GM21360 (cell line): Measurements from ENCODE around the gene FAM149B1.
A peak's percentile ranks its signal among the peaks of the same experiment; 100 is the strongest.
"Not testable (repeated sequence)": the region's sequence is repeated elsewhere in the genome, so short reads cannot be mapped to it uniquely, and the experiment has no call there.

ENCODE experiments used
- ATAC-seq: cut with Tn5 transposase; IDR thresholded peaks from one replicate; pipeline ENCODE4 v1.9.1; 2021; ENCODE audit warnings: mild to moderate bottlenecking, moderate library complexity; ENCODE audit not compliant: unreplicated experiment

Gene FAM149B1

GRCh38 chr10:73232887-73233286, 65.0 kb downstream of the FAM149B1 start:
- ATAC-seq, result no peak

GRCh38 chr10:73233883-73234282, 66.0 kb downstream of the FAM149B1 start:
- no peak for ATAC-seq

- ATAC-seq, result no peak
Measured at GRCh38 chr10:73234695-73235094, 66.8 kb downstream of the FAM149B1 start.

GRCh38 chr10:73238990-73239566, 71.2 kb downstream of the FAM149B1 start:
- no peak for ATAC-seq

GRCh38 chr10:73239908-73240307, 72.0 kb downstream of the FAM149B1 start:
- no peak for ATAC-seq

GRCh38 chr10:73244866-73245477, 77.1 kb downstream of the FAM149B1 start:
- ATAC-seq, result no peak

- ATAC-seq, result no peak
Measured at GRCh38 chr10:73246322-73246645, 78.4 kb downstream of the FAM149B1 start.

GRCh38 chr10:73246646-73247508, 79.0 kb downstream of the FAM149B1 start, which contains the start of gene DNAJC9:
TSS of gene DNAJC9 (minus strand) at chr10:73247255. CDS start at chr10:73247189, 66 bp downstream.
- peak; percentile 80 for ATAC-seq

GRCh38 chr10:73247509-73248258, 79.8 kb downstream of the FAM149B1 start:
- no peak for ATAC-seq

- ATAC-seq, result no peak
Measured at GRCh38 chr10:73248259-73248724, 80.4 kb downstream of the FAM149B1 start.

- ATAC-seq, result peak; percentile 6
Measured at GRCh38 chr10:73251683-73252444, 83.9 kb downstream of the FAM149B1 start.

- ATAC-seq, result peak; percentile 72
Measured at GRCh38 chr10:73252445-73253224, 84.7 kb downstream of the FAM149B1 start, which contains the start of gene MRPS16. TSS of gene MRPS16 (minus strand) at chr10:73252644. CDS start at chr10:73252482, 162 bp downstream.

GRCh38 chr10:73253225-73253555, 85.3 kb downstream of the FAM149B1 start:
- no peak for ATAC-seq

- not testable (repeated sequence) for ATAC-seq
Measured at GRCh38 chr10:73258612-73259011, 90.7 kb downstream of the FAM149B1 start.

- no peak for ATAC-seq
Measured at GRCh38 chr10:73261362-73261995, 93.6 kb downstream of the FAM149B1 start.

- ATAC-seq, result no peak
Measured at GRCh38 chr10:73262105-73262730, 94.3 kb downstream of the FAM149B1 start.

GRCh38 chr10:73262880-73263555, 95.1 kb downstream of the FAM149B1 start:
- ATAC-seq, result no peak

GRCh38 chr10:73263693-73264347, 95.9 kb downstream of the FAM149B1 start:
- ATAC-seq, result no peak
